Panc1 (cell line): Measurements from ENCODE around the gene SIAH1. TPM values are rescaled to one million over a fixed set of nuclear protein-coding genes. Genes with fewer than 3 reads are reported as not detected.

Source experiments
- ATAC-seq: fragments of 200-7000 bp; cut with Tn5 transposase; 2 replicates; pipeline ENCODE4 v1.9.1; 2020; ENCODE audit warnings: mild to moderate bottlenecking, moderate library complexity
- Bru-seq: library from RNA; stranded (reverse); fragments of 400-500 nt; gene quantifications from one replicate; lab custom pipeline; 2021; lab: Mats Ljungman, UMichigan
- BruChase-seq, 2 experiments: library from RNA; stranded (reverse); fragments of 400-500 nt; gene quantifications; one replicate each; lab custom pipeline; 2021; lab: Mats Ljungman, UMichigan
- BruUV-seq: library from RNA; stranded (reverse); fragments of 400-500 nt; replicated peaks from 2 replicates; lab custom pipeline; 2021; lab: Mats Ljungman, UMichigan
- CTCF ChIA-PET: fragments of 300-600 bp; sonication (Branson Sonifier 250); formaldehyde crosslinking; loops from one replicate; lab custom pipeline; 2022; ENCODE audit warnings: antibody characterized with exemption; lab: Charles Lee
- POLR2A ChIA-PET: fragments of 300-600 bp; sonication (Branson Sonifier 250); formaldehyde crosslinking; loops from one replicate; lab custom pipeline; 2022; ENCODE audit warnings: antibody characterized with exemption; lab: Charles Lee
- DNase-seq: peaks from one replicate; pipeline ENCODE4 v3.0.0-alpha.2; 2010; ENCODE audit warnings: low read depth, low spot score
- H3K27ac ChIP-seq: 2 replicates; pipeline ENCODE4 v1.5.1; 2011; ENCODE audit warnings: mild to moderate bottlenecking, low read length, inconsistent platforms
- H3K27me3 ChIP-seq: fragments of 200-500 bp; sonication (Bioruptor generic); 2 replicates; pipeline ENCODE4 v1.6.0; 2014; ENCODE audit warnings: low read length, inconsistent platforms; ENCODE audit not compliant: control insufficient read depth, insufficient read depth
- H3K36me3 ChIP-seq: fragments of 200-500 bp; sonication (Bioruptor generic); 2 replicates; pipeline ENCODE4 v1.5.1; 2014; ENCODE audit warnings: inconsistent platforms, mild to moderate bottlenecking, low read length, moderate library complexity; ENCODE audit not compliant: control insufficient read depth, insufficient read depth
- H3K4me1 ChIP-seq: 2 replicates; pipeline ENCODE4 v1.5.1; 2011; ENCODE audit warnings: inconsistent platforms, mild to moderate bottlenecking, low read length, moderate library complexity; ENCODE audit not compliant: control insufficient read depth, insufficient read depth
- H3K4me3 ChIP-seq, 2 experiments: 2 replicates each; pipeline ENCODE4 v1.5.1; 2011 to 2012; ENCODE audit warnings: low read depth in 2 of 2, low read length in 2 of 2, mild to moderate bottlenecking in 2 of 2, inconsistent platforms in 1 of 2, moderate library complexity in 1 of 2
- H3K9me3 ChIP-seq: fragments of 200-500 bp; sonication (Bioruptor generic); 2 replicates; pipeline ENCODE4 v1.5.1; 2014; ENCODE audit warnings: low read depth, mild to moderate bottlenecking, inconsistent platforms, low read length, moderate library complexity; ENCODE audit not compliant: control insufficient read depth, insufficient read depth
- POLR2AphosphoS5 ChIP-seq: IDR thresholded peaks from 2 replicates; pipeline ENCODE4 v1.6.1; 2012; ENCODE audit warnings: mild to moderate bottlenecking, low read depth, low read length, moderate library complexity
- REST ChIP-seq, 2 experiments: IDR thresholded peaks; 2 replicates each; pipeline ENCODE4 v1.6.1; 2011 to 2012; ENCODE audit warnings: low read depth in 2 of 2, control low read depth in 1 of 2, low read length in 1 of 2, mild to moderate bottlenecking in 1 of 2, moderate library complexity in 1 of 2; ENCODE audit not compliant: insufficient read depth in 1 of 2
- SIN3A ChIP-seq: IDR thresholded peaks from 2 replicates; pipeline ENCODE4 v1.6.1; 2012; ENCODE audit warnings: low read depth, mild to moderate bottlenecking, low read length, moderate library complexity, borderline replicate concordance; ENCODE audit not compliant: insufficient read depth
- TCF7L2 ChIP-seq: IDR thresholded peaks from 2 replicates; pipeline ENCODE4 v1.6.1; 2011; ENCODE audit warnings: mild to moderate bottlenecking, low read depth, low read length, inconsistent platforms
- in situ Hi-C: cut with HindIII; loops from 2 replicates; pipeline ENCODE4 v1.10.0; 2016; ENCODE audit warnings: low sequenced_read_pairs, low pct_unique_long_range_greater_than_20kb
- intact Hi-C: fragments of 100-400 bp; cut with micrococcal nuclease; formaldehyde crosslinking; loops from one replicate; pipeline ENCODE4 v1.10.0; 2022; ENCODE audit not compliant: unreplicated experiment
- long read RNA-seq: library from polyadenylated mRNA; unstranded; transcript quantifications from one replicate; pipeline ENCODE4 v2.0.0, GENCODE V29; 2021; ENCODE audit not compliant: unreplicated experiment
- polyA plus RNA-seq: library from polyadenylated mRNA; unstranded; fragments of >200 nt; gene quantifications from one replicate; pipeline ENCODE4 v1.2.1, GENCODE V29; 2012; ENCODE audit warnings: missing spikeins; ENCODE audit not compliant: insufficient read length
- total RNA-seq: library from RNA; stranded (reverse); gene quantifications from one replicate; pipeline ENCODE4 v1.2.1, GENCODE V29; 2021; ENCODE audit not compliant: unreplicated experiment
- TF ChIP-seq, protein P1 (sequence below): fragments of 450-650 bp; IDR thresholded peaks from 2 replicates; pipeline ENCODE4 v1.5.1; 2017; ENCODE audit warnings: mild to moderate bottlenecking

Gene SIAH1, protein sequence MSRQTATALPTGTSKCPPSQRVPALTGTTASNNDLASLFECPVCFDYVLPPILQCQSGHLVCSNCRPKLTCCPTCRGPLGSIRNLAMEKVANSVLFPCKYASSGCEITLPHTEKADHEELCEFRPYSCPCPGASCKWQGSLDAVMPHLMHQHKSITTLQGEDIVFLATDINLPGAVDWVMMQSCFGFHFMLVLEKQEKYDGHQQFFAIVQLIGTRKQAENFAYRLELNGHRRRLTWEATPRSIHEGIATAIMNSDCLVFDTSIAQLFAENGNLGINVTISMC
- total RNA-seq = 18.8 TPM
- 11.3 TPM for polyA plus RNA-seq
- percentile 93 among the genes with signal in this experiment for Bru-seq, nascent RNA
- percentile 92 among the genes with signal in this experiment for BruChase-seq, experiment 1, labeled RNA remaining after a 2-hour chase
- BruChase-seq, experiment 2, labeled RNA remaining after a 6-hour chase = percentile 85 among the genes with signal in this experiment
- long read RNA-seq, transcript SIAH1-203 (2 exons, 2,147 nt) = major isoform, 38 of 42 reads
- long read RNA-seq, partial matches to known transcripts = 0 of 42 reads
- long read RNA-seq, other reads (novel, unspliced or antisense) = 1 of 42 reads

GRCh38 chr16:48385253-48386150, at the start of gene SIAH1:
TSS of gene SIAH1 (minus strand) at chr16:48385413. CDS start at chr16:48362428, 22,985 bp downstream.
- H3K9me3 ChIP-seq = no peaks in the 10 kb centered on the region
- in situ Hi-C loops (no loop called here), intact Hi-C loops (no loop called here)
- H3K36me3 ChIP-seq = no peaks in the 10 kb centered on the region; the same call in none of the 2 replicates
- H3K27me3 ChIP-seq = no peaks in the 10 kb centered on the region
- peak; percentile 86 for ATAC-seq
- peak within 1 kb of the TSS; percentile 95 for H3K27ac ChIP-seq
- BruUV-seq = no TSS peak
- H3K4me1 ChIP-seq = peaks cover 9% of the 10 kb centered on the region
- TF ChIP-seq REST (IDR thresholded peaks at IDR 0.05; ENCODE audit: insufficient read depth in 1 of 2, low read depth in 2 of 2, low read length in 1 of 2) (no peak), TCF7L2 (peak; percentile 94), SIN3A (0 out of 2 replicates have a peak, but pooled peaks have one; percentile 48), POLR2AphosphoS5 (peak; percentile 19; the same call in 1 of the 2 replicates)
- TF ChIP-seq, protein P1, sequence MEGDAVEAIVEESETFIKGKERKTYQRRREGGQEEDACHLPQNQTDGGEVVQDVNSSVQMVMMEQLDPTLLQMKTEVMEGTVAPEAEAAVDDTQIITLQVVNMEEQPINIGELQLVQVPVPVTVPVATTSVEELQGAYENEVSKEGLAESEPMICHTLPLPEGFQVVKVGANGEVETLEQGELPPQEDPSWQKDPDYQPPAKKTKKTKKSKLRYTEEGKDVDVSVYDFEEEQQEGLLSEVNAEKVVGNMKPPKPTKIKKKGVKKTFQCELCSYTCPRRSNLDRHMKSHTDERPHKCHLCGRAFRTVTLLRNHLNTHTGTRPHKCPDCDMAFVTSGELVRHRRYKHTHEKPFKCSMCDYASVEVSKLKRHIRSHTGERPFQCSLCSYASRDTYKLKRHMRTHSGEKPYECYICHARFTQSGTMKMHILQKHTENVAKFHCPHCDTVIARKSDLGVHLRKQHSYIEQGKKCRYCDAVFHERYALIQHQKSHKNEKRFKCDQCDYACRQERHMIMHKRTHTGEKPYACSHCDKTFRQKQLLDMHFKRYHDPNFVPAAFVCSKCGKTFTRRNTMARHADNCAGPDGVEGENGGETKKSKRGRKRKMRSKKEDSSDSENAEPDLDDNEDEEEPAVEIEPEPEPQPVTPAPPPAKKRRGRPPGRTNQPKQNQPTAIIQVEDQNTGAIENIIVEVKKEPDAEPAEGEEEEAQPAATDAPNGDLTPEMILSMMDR = no peak
- CTCF ChIA-PET = no interaction called here
- no peak for DNase-seq
- POLR2A ChIA-PET = interaction anchor here (0.7 kb wide), 1 partner anchor 59 kb away, joined by 3 read pairs; no protein-coding TSS in a partner anchor
- H3K4me3 ChIP-seq = peak within 1 kb of the TSS; percentile 87 to 90

DNA sequence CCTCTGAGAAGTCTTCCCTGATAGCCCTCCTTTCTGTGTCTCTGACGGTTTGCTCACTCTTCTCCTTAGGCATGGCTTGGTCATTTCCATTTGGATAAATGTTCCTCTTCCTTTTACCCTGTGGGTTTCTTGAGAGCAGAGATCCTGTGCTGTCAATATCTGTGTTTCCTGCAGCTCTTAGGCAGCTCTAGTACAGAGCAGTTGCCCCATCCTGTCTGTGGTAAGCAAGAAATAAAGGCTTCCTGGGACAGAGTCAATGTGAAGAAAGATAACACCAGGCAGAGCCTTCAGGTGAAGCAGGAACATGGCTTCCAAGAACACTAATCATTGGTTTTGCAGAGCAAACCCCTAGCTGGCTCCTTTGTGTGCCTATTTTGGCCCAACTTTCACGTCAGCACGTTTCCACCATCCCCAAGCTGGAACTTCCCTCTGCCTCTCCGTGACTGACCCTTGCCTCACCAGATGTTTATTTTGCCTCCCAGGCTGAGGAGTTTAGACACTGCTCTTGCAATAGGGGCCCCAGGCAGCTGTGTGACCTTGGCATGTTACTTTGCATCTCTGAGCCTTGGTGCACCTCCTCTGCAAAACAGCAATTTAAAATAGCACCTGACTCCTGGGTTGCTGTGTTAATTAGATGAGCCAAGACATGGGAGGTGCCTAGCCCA, 49.6 kb upstream of the SIAH1 start:
- in situ Hi-C loops = no loop called here
- Histone ChIP-seq H3K36me3 (no peaks in the 10 kb centered on the region), H3K27me3 (no peaks in the 10 kb centered on the region), H3K9me3 (no peaks in the 10 kb centered on the region), H3K4me1 (no peaks in the 10 kb centered on the region), H3K4me3 (no peak overlapping the region), H3K27ac (no peak overlapping the region)
- intact Hi-C loops = no loop called here
- no peak for DNase-seq
- no peak for ATAC-seq
- no TSS peak for BruUV-seq
- TF ChIP-seq SIN3A = no peak
- no peak for TF ChIP-seq REST (IDR thresholded peaks at IDR 0.05; ENCODE audit: insufficient read depth in 1 of 2, low read depth in 2 of 2, low read length in 1 of 2)
- TF ChIP-seq, protein P1 = no peak
- TF ChIP-seq TCF7L2 = no peak
- TF ChIP-seq POLR2AphosphoS5 = no peak
- ChIA-PET POLR2A (no interaction called here), CTCF (no interaction called here)
